Kidney glomerular epithelial cell (primary cell): ENCODE data around the gene STRIP2.
"Not testable (repeated sequence)": the region's sequence is repeated elsewhere in the genome, so short reads cannot be mapped to it uniquely, and the experiment has no call there.

Source experiments
- DNase-seq: peaks from one replicate; lab custom pipeline; 2025; lab: John Stamatoyannopoulos, UW

STRIP2 gene

GRCh38 chr7:129532375-129532774 is 98.1 kb downstream of the STRIP2 start:
- no peak for DNase-seq

- not testable (repeated sequence) for DNase-seq
Measured at GRCh38 chr7:129534558-129535274, 100.5 kb downstream of the STRIP2 start.

DNA sequence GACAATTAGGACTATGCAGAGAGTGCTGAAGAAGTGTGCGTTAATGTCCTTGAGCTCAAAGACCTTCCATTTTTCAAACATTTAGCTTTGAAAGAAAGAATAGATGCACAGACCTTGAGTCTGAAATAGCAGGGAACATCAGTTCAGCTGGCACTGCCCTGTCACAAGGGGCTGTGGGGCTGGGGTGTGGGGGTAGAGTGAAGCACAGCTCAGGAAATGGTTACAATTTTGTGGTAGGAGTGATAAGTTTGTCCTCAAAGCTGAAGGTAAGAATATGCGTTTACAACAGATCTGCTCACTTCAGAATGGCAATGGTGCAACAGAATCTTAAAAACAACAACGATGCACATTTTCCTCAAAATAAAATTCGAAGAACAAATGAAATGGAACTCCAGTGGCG is 101.7 kb downstream of the STRIP2 start:
- DNase-seq = no peak

DNA sequence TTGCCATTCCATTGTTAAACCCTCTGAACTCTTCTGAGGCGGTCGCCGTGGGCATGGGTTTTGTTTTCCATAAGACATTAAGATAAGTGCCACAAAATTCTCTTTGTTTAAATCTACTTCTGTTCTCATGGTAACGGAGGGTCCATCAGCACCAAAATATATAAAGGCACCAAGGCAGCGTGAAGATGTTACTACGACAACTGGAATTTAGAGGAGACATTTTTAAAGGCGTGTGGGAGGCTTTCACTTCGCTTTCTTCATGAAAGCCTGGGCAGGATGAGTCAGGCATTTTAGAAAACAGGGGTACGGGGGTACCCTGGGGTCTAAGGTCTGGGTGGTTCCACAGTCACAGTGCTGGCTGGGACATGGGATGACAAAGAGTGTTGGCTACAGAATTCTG is 102.1 kb downstream of the STRIP2 start:
- DNase-seq = no peak
